ENCODE measurements around the gene DCK. TPM values are rescaled to one million over a fixed set of nuclear protein-coding genes. Genes with fewer than 3 reads are reported as not detected.
A peak's percentile ranks its signal among the peaks of the same experiment; 100 is the strongest.

The DCK gene
- total RNA-seq, 1 experiment from 2014 or later, result 13.7 TPM

- H3K4me1 Mint-ChIP-seq, result peaks cover 30 to 33% of the 10 kb centered on the region in 2 experiments
- peak overlapping the region in 1 of 3 experiments; percentile 66; a peak in 2 of 7 replicates for H3K27ac Mint-ChIP-seq
- H2BK5ac ChIP-seq (ENCODE audit: insufficient read length, low read length), result no peak overlapping the region
- no peak overlapping the region for H2BK12ac ChIP-seq (ENCODE audit: insufficient read length, low read depth, low read length)
- no peaks in the 10 kb centered on the region for H3K27me3 ChIP-seq (ENCODE audit: insufficient read depth, low read length)
- H4K8ac ChIP-seq (replicated peaks; ENCODE audit: insufficient read length, low read depth, low read length), result no peak overlapping the region
- H3K23ac ChIP-seq (ENCODE audit: insufficient read length, low read depth, low read length), result no peak overlapping the region
- no peaks in the 10 kb centered on the region for H3K9me3 Mint-ChIP-seq
- no CpG with 5 or more reads among the region's 3 CpGs for WGBS (ENCODE audit: extremely low coverage, insufficient read length, low lambda C conversion rate)
- H3K23me2 ChIP-seq (ENCODE audit: insufficient read length, low read depth, low read length, poor library complexity, severe bottlenecking), result no peaks in the 10 kb centered on the region
- TF ChIP-seq CTCF (conservative IDR thresholded peaks at IDR 0.05), result no peak
- no peak overlapping the region for H2AK5ac ChIP-seq (ENCODE audit: insufficient read length, low read length)
- H3K27me3 Mint-ChIP-seq (ENCODE audit: low read depth), result no peaks in the 10 kb centered on the region
- no peak overlapping the region for H2BK120ac ChIP-seq (ENCODE audit: low read depth, low read length, poor library complexity, severe bottlenecking)
- H3K4ac ChIP-seq (ENCODE audit: low read depth, low read length), result no peak overlapping the region
- H3K4me3 Mint-ChIP-seq, result no peak overlapping the region
- H3K18ac ChIP-seq (ENCODE audit: insufficient read length, low read depth, low read length), result no peak overlapping the region
- DNase-seq, result no peak
- no peak overlapping the region for H4K91ac ChIP-seq (ENCODE audit: insufficient read length, low read depth, low read length)
- H3K27ac ChIP-seq (ENCODE audit: insufficient read length, low read depth, low read length), result no peak overlapping the region
- peaks cover 3 to 4% (median 4%) of the 10 kb centered on the region in 3 experiments; a peak in 5 of 7 replicates for H3K36me3 Mint-ChIP-seq (ENCODE audit: insufficient read depth in 1 of 3, low read depth in 3 of 3)
- H4K5ac ChIP-seq (ENCODE audit: insufficient read length, low read depth, low read length), result no peak overlapping the region
- H3K14ac ChIP-seq (ENCODE audit: insufficient read depth, low read length), result no peak overlapping the region
- no peaks in the 10 kb centered on the region for H4K20me1 ChIP-seq (ENCODE audit: control insufficient read depth, insufficient read depth, insufficient read length)
- H3K9ac ChIP-seq (ENCODE audit: extremely low read depth, insufficient read length, low read length), result no peak overlapping the region
- H2BK20ac ChIP-seq (ENCODE audit: low read depth, low read length, poor library complexity, severe bottlenecking), result no peak overlapping the region
- peaks cover 2% of the 10 kb centered on the region; the same call in 1 of the 2 replicates for H3K79me2 ChIP-seq (ENCODE audit: insufficient read depth, low read length)
- H3K4me2 ChIP-seq (ENCODE audit: insufficient read depth, insufficient read length, low read length), result no peak overlapping the region
- no peak overlapping the region for H3K56ac ChIP-seq (ENCODE audit: insufficient read length, low read depth, low read length)
- H3K9me3 ChIP-seq (ENCODE audit: control insufficient read depth, low read depth, low read length), result no peaks in the 10 kb centered on the region
- peaks cover under 1% of the 10 kb centered on the region for H3K79me1 ChIP-seq (ENCODE audit: insufficient read depth, low read depth, low read length, poor library complexity, severe bottlenecking)
- no peak overlapping the region for H3T11ph ChIP-seq (ENCODE audit: low read length)
- no peak overlapping the region for H2AFZ ChIP-seq (ENCODE audit: low read length)
- no peak overlapping the region for H2BK15ac ChIP-seq (ENCODE audit: low read depth, low read length)
- no peaks in the 10 kb centered on the region; the same call in 1 of the 2 replicates for H3K4me1 ChIP-seq (ENCODE audit: insufficient read depth, low read length)
Observed at GRCh38 chr4:70945046-70945445, 48.4 kb upstream of the DCK start.

Measured in H9 (cell line).